Ascending aorta (tissue), 2 donors: ENCODE measurements around the gene VPS18. TPM values are rescaled to one million over a fixed set of nuclear protein-coding genes. Genes with fewer than 3 reads are reported as not detected.

Source experiments
- DNase-seq, 2 donors: peaks; one replicate each; pipeline ENCODE4 v3.0.0-alpha.2; 2019; ENCODE audit warnings: low spot score in 2 of 2
- H3K27ac ChIP-seq, 2 donors: fragments of 200-600 bp; sonication (generic); one replicate each; pipeline ENCODE4 v1.5.1; 2016 to 2017; ENCODE audit warnings: mild to moderate bottlenecking in 1 of 2
- H3K27me3 ChIP-seq: fragments of 200-600 bp; sonication (generic); one replicate; pipeline ENCODE4 v1.5.1; 2017
- H3K36me3 ChIP-seq, 2 donors: fragments of 200-600 bp; sonication (generic); one replicate each; pipeline ENCODE4 v1.5.1; 2016
- H3K4me1 ChIP-seq, 2 donors: fragments of 200-600 bp; sonication (generic); one replicate each; pipeline ENCODE4 v1.5.1; 2016 to 2017; ENCODE audit warnings: mild to moderate bottlenecking in 1 of 2
- H3K4me3 ChIP-seq, 2 donors: fragments of 200-600 bp; sonication (generic); one replicate each; pipeline ENCODE4 v1.5.1; 2016 to 2017; ENCODE audit warnings: mild to moderate bottlenecking in 1 of 2
- H3K9me3 ChIP-seq, 2 donors: fragments of 200-600 bp; sonication (generic); one replicate each; pipeline ENCODE4 v1.5.1; 2016
- CTCF ChIP-seq, 3 experiments: fragments of 200-600 bp in 2 of 3; fragments of 450-650 bp in 1 of 3; sonication (generic) in 2 of 3; IDR thresholded peaks; one replicate each; pipeline ENCODE4 v1.5.1; 2016 to 2019; ENCODE audit warnings: antibody characterized with exemption in 3 of 3, mild to moderate bottlenecking in 1 of 3, moderate library complexity in 1 of 3
- intact Hi-C: fragments of 100-400 bp; cut with DNase I; formaldehyde crosslinking; loops from one replicate; pipeline ENCODE4 v1.15.1; 2023
- total RNA-seq: library from RNA; depleted of rRNA; stranded (reverse); fragments of >200 nt; gene quantifications from one replicate; pipeline ENCODE4 v1.1.0, GENCODE V29; 2016

Gene VPS18
- total RNA-seq, 1 donor from 2014 or later, result 51.8 TPM

- Histone ChIP-seq H3K4me3 (no peak overlapping the region), H3K27me3 (no peaks in the 10 kb centered on the region), H3K27ac (no peak overlapping the region), H3K4me1 (peaks cover 19% of the 10 kb centered on the region in 2 donors), H3K36me3 (no peaks in the 10 kb centered on the region), H3K9me3 (no peaks in the 10 kb centered on the region)
- TF ChIP-seq CTCF (IDR thresholded peaks at IDR 0.05), result no peak
- DNase-seq, result no peak
- intact Hi-C loops, result loop anchor here (5.0 kb wide), 1 partner anchor 422 kb away; the partner anchor contains the start of genes NUSAP1 and OIP5
Measured at GRCh38 chr15:40909662-40910630, 15.7 kb downstream of the VPS18 start.

DNA sequence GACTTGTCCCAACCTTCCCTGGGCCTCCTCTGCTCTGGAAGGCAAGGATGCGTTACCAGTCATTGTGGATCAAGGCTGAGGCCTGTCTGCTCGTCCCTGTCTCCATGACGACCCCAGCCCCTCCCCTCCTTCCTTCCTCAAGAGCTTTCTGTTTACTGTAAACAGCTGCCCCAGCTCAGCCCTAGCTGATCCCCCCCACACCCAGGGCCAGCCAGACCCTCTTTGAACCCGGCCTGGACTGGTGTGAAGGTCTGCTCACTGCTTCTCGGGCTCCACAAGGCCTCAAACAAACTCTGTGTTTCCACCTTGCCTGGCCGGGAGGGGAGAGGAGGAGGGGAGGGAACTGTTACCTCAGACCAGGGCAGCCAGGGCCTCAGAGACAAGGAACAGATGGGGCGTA is 16.9 kb downstream of the VPS18 start:
- intact Hi-C loops, result no loop called here
- H3K27ac ChIP-seq, result no peak overlapping the region
- H3K9me3 ChIP-seq, result no peaks in the 10 kb centered on the region
- H3K4me1 ChIP-seq, result peaks cover 12 to 13% of the 10 kb centered on the region in 2 donors
- no peak for TF ChIP-seq CTCF (IDR thresholded peaks at IDR 0.05)
- no peak overlapping the region for H3K4me3 ChIP-seq
- DNase-seq, result no peak
- no peaks in the 10 kb centered on the region for H3K27me3 ChIP-seq
- no peaks in the 10 kb centered on the region for H3K36me3 ChIP-seq

DNA sequence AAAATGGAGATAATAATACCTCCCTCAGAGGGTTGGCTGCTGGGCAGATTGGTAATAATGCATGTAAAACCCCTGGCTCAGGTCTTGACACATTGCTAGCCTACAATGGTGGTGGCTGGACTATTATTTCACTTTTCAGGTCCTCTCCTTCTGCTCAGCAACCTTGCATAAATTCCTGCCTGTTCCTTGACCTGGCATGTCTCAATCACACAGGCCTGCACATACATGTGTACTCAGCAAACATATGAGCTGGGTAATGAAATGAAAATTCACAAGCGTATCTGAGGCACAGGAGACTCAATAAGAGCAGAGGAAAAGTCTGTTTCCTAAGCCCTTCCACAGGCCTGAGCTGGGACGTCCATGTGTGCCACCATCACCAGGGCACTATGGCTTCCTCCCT is 17.4 kb downstream of the VPS18 start:
- TF ChIP-seq CTCF (IDR thresholded peaks at IDR 0.05), result no peak

DNA sequence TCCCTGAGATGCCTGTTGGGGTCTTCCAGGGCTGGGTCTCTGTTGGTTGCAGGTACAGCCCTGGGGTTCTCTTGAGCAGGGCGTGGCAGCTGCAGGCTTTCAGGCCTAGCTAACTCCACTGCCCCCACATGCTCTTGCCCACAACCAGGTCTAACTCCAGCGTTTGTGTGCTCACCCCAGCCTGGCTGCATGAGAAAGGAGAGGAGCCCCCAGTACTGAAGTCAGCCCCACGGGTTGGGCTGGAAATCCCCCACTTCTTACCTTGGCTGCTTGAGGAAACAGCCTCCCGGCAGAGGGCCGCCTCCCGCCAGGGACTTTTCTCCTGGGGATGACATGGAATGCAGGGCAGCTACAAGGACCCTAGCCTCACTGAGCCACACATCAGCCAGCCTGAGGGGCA is 18.2 kb downstream of the VPS18 start:
- Histone ChIP-seq H3K4me3 (no peak overlapping the region), H3K9me3 (no peaks in the 10 kb centered on the region), H3K27me3 (no peaks in the 10 kb centered on the region), H3K27ac (no peak overlapping the region), H3K4me1 (no peaks in the 10 kb centered on the region), H3K36me3 (no peaks in the 10 kb centered on the region)
- no peak for DNase-seq
- no peak for TF ChIP-seq CTCF (IDR thresholded peaks at IDR 0.05)
- intact Hi-C loops, result no loop called here

More for the DNA sequence above, 17.4 kb downstream of the VPS18 start:
- no peaks in the 10 kb centered on the region for H3K27me3 ChIP-seq
- no peak for DNase-seq
- H3K36me3 ChIP-seq, result no peaks in the 10 kb centered on the region
- no peak overlapping the region for H3K27ac ChIP-seq
- intact Hi-C loops, result no loop called here
- no peak overlapping the region for H3K4me3 ChIP-seq
- peaks cover 7% of the 10 kb centered on the region in 2 donors for H3K4me1 ChIP-seq
- no peaks in the 10 kb centered on the region for H3K9me3 ChIP-seq

GRCh38 chr15:40914013-40914412 is 19.8 kb downstream of the VPS18 start:
- Histone ChIP-seq H3K27me3 (no peaks in the 10 kb centered on the region), H3K9me3 (no peaks in the 10 kb centered on the region), H3K4me3 (no peak overlapping the region), H3K27ac (no peak overlapping the region), H3K4me1 (no peaks in the 10 kb centered on the region), H3K36me3 (no peaks in the 10 kb centered on the region)
- no peak for TF ChIP-seq CTCF (IDR thresholded peaks at IDR 0.05)
- no peak for DNase-seq
- intact Hi-C loops, result no loop called here
